HepG2 (cell line): ENCODE results near the gene ARHGEF37.

Source experiments
- CTCF ChIP-seq: sonication (generic); formaldehyde crosslinking; IDR thresholded peaks from 2 replicates; pipeline ENCODE4 v1.5.0; 2020; ENCODE audit warnings: mild to moderate bottlenecking, missing genetic modification reagents, moderate library complexity
- EP300 ChIP-seq, 3 experiments: sonication (generic) in 1 of 3; formaldehyde crosslinking in 1 of 3; IDR thresholded peaks; 2 replicates each; pipeline versions ENCODE4 v1.5.1 to v1.6.1; 2011 to 2020; ENCODE audit warnings: low read depth in 2 of 3, low read length in 2 of 3, borderline replicate concordance in 1 of 3, improper control_type of control experiment in 1 of 3, mild to moderate bottlenecking in 1 of 3, missing genetic modification reagents in 1 of 3, moderate library complexity in 1 of 3
- ETV5 ChIP-seq: IDR thresholded peaks from 2 replicates; pipeline ENCODE4 v1.6.1; 2018; ENCODE audit warnings: missing biosample characterization, missing genetic modification reagents, inconsistent platforms, borderline replicate concordance
- EZH2 ChIP-seq: conservative IDR thresholded peaks from 2 replicates; pipeline ENCODE4 v1.6.1; 2012; ENCODE audit warnings: mild to moderate bottlenecking, low read depth, low read length, moderate library complexity
- PATZ1 ChIP-seq: sonication (generic); formaldehyde crosslinking; IDR thresholded peaks from 2 replicates; pipeline ENCODE4 v1.4.0; 2020; ENCODE audit warnings: missing genetic modification reagents
- POLR2AphosphoS5 ChIP-seq: IDR thresholded peaks from 2 replicates; pipeline ENCODE4 v1.6.1; 2012; ENCODE audit warnings: low read depth, low read length
- SP1 ChIP-seq, 2 experiments: fragments of 450-650 bp in 1 of 2; sonication (generic) in 1 of 2; formaldehyde crosslinking in 1 of 2; IDR thresholded peaks; 2 replicates each; pipeline versions ENCODE4 v1.4.0 to v1.6.1; 2016 to 2020; ENCODE audit warnings: missing genetic modification reagents in 1 of 2
- USF2 ChIP-seq, 2 experiments: sonication (generic) in 1 of 2; formaldehyde crosslinking in 1 of 2; IDR thresholded peaks; 2 replicates each; pipeline versions ENCODE4 v1.5.1 to v1.6.1; 2011 to 2020; ENCODE audit warnings: borderline replicate concordance in 1 of 2, low read depth in 1 of 2, low read length in 1 of 2, mild to moderate bottlenecking in 1 of 2, missing genetic modification reagents in 1 of 2, moderate library complexity in 1 of 2
- YY1 ChIP-seq: IDR thresholded peaks from 2 replicates; pipeline ENCODE4 v1.6.1; 2011; ENCODE audit warnings: low read length, low read depth, moderate library complexity, mild to moderate bottlenecking; ENCODE audit not compliant: insufficient read depth, insufficient replicate concordance
- ZBTB1 ChIP-seq: sonication (generic); formaldehyde crosslinking; IDR thresholded peaks from 2 replicates; pipeline ENCODE4 v1.4.0; 2020; ENCODE audit warnings: missing genetic modification reagents, borderline replicate concordance
- ZBTB40 ChIP-seq, 2 experiments: fragments of 450-650 bp in 1 of 2; sonication (generic) in 1 of 2; formaldehyde crosslinking in 1 of 2; IDR thresholded peaks; 2 replicates each; pipeline versions ENCODE4 v1.6.1 to v1.8.0; 2016 to 2022; ENCODE audit warnings: antibody characterized with exemption in 1 of 2, mild to moderate bottlenecking in 1 of 2, missing genetic modification reagents in 1 of 2
- ZFP36 ChIP-seq: fragments of 150-350 bp; IDR thresholded peaks from 2 replicates; pipeline ENCODE4 v1.6.1; 2018; ENCODE audit warnings: borderline replicate concordance, low read length, low read depth; ENCODE audit not compliant: partially characterized antibody
- ZNF512 ChIP-seq: sonication (generic); formaldehyde crosslinking; IDR thresholded peaks from 2 replicates; pipeline ENCODE4 v1.4.0; 2020; ENCODE audit warnings: mild to moderate bottlenecking, missing genetic modification reagents

- TF ChIP-seq ETV5 (CRISPR knock-in tag) = no peak
- TF ChIP-seq EP300 (IDR thresholded peaks at IDR 0.05; ENCODE audit: low read depth in 2 of 2, low read length in 2 of 2) = no peak
- TF ChIP-seq EP300 (CRISPR knock-in tag; IDR thresholded peaks at IDR 0.05; ENCODE audit: borderline replicate concordance) = no peak
- TF ChIP-seq SP1 (IDR thresholded peaks at IDR 0.05) = no peak
- no peak for TF ChIP-seq SP1 (CRISPR knock-in tag; IDR thresholded peaks at IDR 0.05)
- no peak for TF ChIP-seq YY1
- no peak for TF ChIP-seq USF2 (IDR thresholded peaks at IDR 0.05; ENCODE audit: low read depth, low read length)
- TF ChIP-seq USF2 (CRISPR knock-in tag; IDR thresholded peaks at IDR 0.05; ENCODE audit: borderline replicate concordance) = no peak
- no peak for TF ChIP-seq EZH2
- TF ChIP-seq ZBTB40 (IDR thresholded peaks at IDR 0.05) = no peak
- no peak for TF ChIP-seq ZBTB40 (CRISPR knock-in tag; IDR thresholded peaks at IDR 0.05)
- no peak for TF ChIP-seq ZNF512 (CRISPR knock-in tag)
- TF ChIP-seq PATZ1 = no peak
- no peak for TF ChIP-seq POLR2AphosphoS5
- TF ChIP-seq ZFP36 = no peak
- TF ChIP-seq ZBTB1 (CRISPR knock-in tag) = no peak
- no peak for TF ChIP-seq CTCF (CRISPR knock-in tag)
Measured at GRCh38 chr5:149546974-149547373, 34.3 kb upstream of the ARHGEF37 start.
